Measurements from ENCODE around the gene PCSK2.

Gene PCSK2

DNA sequence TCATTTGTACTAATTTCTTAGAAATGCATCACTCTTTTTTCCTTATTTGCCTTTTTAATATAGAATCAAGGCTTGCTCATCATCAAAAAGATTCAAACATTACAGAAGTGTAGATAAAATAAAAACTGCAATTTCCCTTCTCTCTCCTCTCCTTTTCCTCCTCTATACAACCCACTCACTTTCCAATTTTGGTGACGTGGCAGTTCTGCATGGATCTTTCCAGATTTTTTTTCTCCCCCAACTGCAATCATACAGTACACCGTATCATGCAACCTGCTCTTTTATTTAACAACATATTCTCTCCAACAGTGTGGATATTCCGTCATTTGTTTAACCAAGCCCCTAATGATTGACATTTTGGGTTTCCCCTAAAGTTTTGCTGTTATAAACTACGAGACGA, 163.8 kb downstream of the PCSK2 start:
- H3K27ac ChIP-seq (ENCODE audit: low read depth, low read length) = no peak overlapping the region
- no CpG with 5 or more reads among the region's 5 CpGs for WGBS (ENCODE audit: extremely low coverage, insufficient coverage, insufficient read length)

GRCh38 chr20:17391127-17391771, 164.4 kb downstream of the PCSK2 start:
- Histone ChIP-seq H2AFZ (ENCODE audit: insufficient read depth, low read length, poor library complexity) (no peak overlapping the region), H2BK12ac (ENCODE audit: low read length) (no peak overlapping the region), H3K36me3 (ENCODE audit: control insufficient read depth in 1 of 2, insufficient read depth in 2 of 2, low read length in 2 of 2) (no peaks in the 10 kb centered on the region), H2BK5ac (ENCODE audit: low read depth, low read length, poor library complexity) (no peak overlapping the region), H3K27me3 (ENCODE audit: insufficient read depth, low read length) (no peaks in the 10 kb centered on the region), H3K9ac (ENCODE audit: low read length) (no peak overlapping the region), H3K79me1 (ENCODE audit: low read length) (no peaks in the 10 kb centered on the region), H3K4me3 (ENCODE audit: low read depth, low read length) (no peak overlapping the region), H4K12ac (ENCODE audit: low read depth, low read length) (no peak overlapping the region), H3K4ac (ENCODE audit: low read depth, low read length) (no peak overlapping the region), H3K14ac (ENCODE audit: low read length) (no peak overlapping the region), H3K9me3 (ENCODE audit: insufficient read depth, low read depth, low read length) (no peaks in the 10 kb centered on the region), H4K8ac (ENCODE audit: low read depth, low read length) (no peak overlapping the region), H3K79me2 (ENCODE audit: control insufficient read depth, insufficient read depth, low read length, poor library complexity) (no peaks in the 10 kb centered on the region), H3K23ac (ENCODE audit: low read length) (no peak overlapping the region), H2AK5ac (ENCODE audit: low read length) (no peak overlapping the region), H3K27ac (ENCODE audit: low read depth, low read length) (no peak overlapping the region), H2BK120ac (ENCODE audit: insufficient read depth, low read length, poor library complexity) (no peak overlapping the region), H3K4me1 (ENCODE audit: control insufficient read depth in 1 of 2, insufficient read depth in 2 of 2, low read length in 2 of 2) (no peaks in the 10 kb centered on the region), H3K18ac (ENCODE audit: low read length) (no peak overlapping the region), H4K91ac (ENCODE audit: low read depth, low read length) (no peak overlapping the region), H3K4me2 (ENCODE audit: low read length) (no peak overlapping the region)
- no CpG with 5 or more reads among the region's 2 CpGs for WGBS (ENCODE audit: extremely low coverage, insufficient coverage, insufficient read length)
- DNase-seq = no peak

More for the DNA sequence above, 163.8 kb downstream of the PCSK2 start:
- Histone ChIP-seq H3K4ac (ENCODE audit: low read depth, low read length) (no peak overlapping the region), H4K8ac (ENCODE audit: low read depth, low read length) (no peak overlapping the region), H3K9ac (ENCODE audit: low read length) (no peak overlapping the region), H3K9me3 (ENCODE audit: insufficient read depth, low read depth, low read length) (no peaks in the 10 kb centered on the region), H4K12ac (ENCODE audit: low read depth, low read length) (no peak overlapping the region), H2AFZ (ENCODE audit: insufficient read depth, low read length, poor library complexity) (no peak overlapping the region), H2BK5ac (ENCODE audit: low read depth, low read length, poor library complexity) (no peak overlapping the region), H3K4me3 (ENCODE audit: low read depth, low read length) (no peak overlapping the region), H3K79me1 (ENCODE audit: low read length) (no peaks in the 10 kb centered on the region), H2AK5ac (ENCODE audit: low read length) (no peak overlapping the region), H3K27me3 (ENCODE audit: insufficient read depth, low read length) (no peaks in the 10 kb centered on the region), H3K36me3 (ENCODE audit: control insufficient read depth in 1 of 2, insufficient read depth in 2 of 2, low read length in 2 of 2) (no peaks in the 10 kb centered on the region), H3K79me2 (ENCODE audit: control insufficient read depth, insufficient read depth, low read length, poor library complexity) (no peaks in the 10 kb centered on the region), H3K4me1 (ENCODE audit: control insufficient read depth in 1 of 2, insufficient read depth in 2 of 2, low read length in 2 of 2) (no peaks in the 10 kb centered on the region), H2BK12ac (ENCODE audit: low read length) (no peak overlapping the region), H3K23ac (ENCODE audit: low read length) (no peak overlapping the region), H3K4me2 (ENCODE audit: low read length) (no peak overlapping the region), H3K18ac (ENCODE audit: low read length) (no peak overlapping the region), H4K91ac (ENCODE audit: low read depth, low read length) (no peak overlapping the region), H2BK120ac (ENCODE audit: insufficient read depth, low read length, poor library complexity) (no peak overlapping the region), H3K14ac (ENCODE audit: low read length) (no peak overlapping the region)
- DNase-seq = no peak

DNA sequence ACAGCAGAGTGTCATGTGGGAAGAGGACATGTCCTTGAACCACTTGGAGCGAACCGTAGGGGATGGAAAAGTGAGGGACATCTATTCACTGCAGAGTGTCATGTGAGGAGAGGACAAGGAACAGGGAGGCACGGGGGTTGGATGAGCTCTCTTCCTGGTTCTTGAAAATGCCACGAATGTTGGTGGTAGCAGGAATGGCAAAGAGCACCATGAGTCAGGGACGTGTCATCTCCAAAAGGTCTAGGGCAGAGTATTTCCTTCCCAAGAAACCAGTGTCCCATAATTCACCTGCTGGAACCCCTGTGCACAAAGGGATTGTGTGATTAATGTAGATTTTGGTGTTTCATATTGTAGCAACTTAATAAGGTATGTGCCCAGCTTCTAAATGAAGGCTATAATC, 167.6 kb downstream of the PCSK2 start:
- Histone ChIP-seq H3K23ac (ENCODE audit: low read length) (no peak overlapping the region), H2BK5ac (ENCODE audit: low read depth, low read length, poor library complexity) (no peak overlapping the region), H3K18ac (ENCODE audit: low read length) (no peak overlapping the region), H4K91ac (ENCODE audit: low read depth, low read length) (no peak overlapping the region), H3K79me2 (ENCODE audit: control insufficient read depth, insufficient read depth, low read length, poor library complexity) (no peaks in the 10 kb centered on the region), H3K4me2 (ENCODE audit: low read length) (no peak overlapping the region), H2BK120ac (ENCODE audit: insufficient read depth, low read length, poor library complexity) (no peak overlapping the region), H3K9me3 (ENCODE audit: insufficient read depth, low read depth, low read length) (no peaks in the 10 kb centered on the region), H3K27ac (ENCODE audit: low read depth, low read length) (no peak overlapping the region), H3K79me1 (ENCODE audit: low read length) (no peaks in the 10 kb centered on the region), H4K8ac (ENCODE audit: low read depth, low read length) (no peak overlapping the region), H3K14ac (ENCODE audit: low read length) (no peak overlapping the region), H3K36me3 (ENCODE audit: control insufficient read depth in 1 of 2, insufficient read depth in 2 of 2, low read length in 2 of 2) (no peaks in the 10 kb centered on the region), H3K9ac (ENCODE audit: low read length) (no peak overlapping the region), H2AK5ac (ENCODE audit: low read length) (no peak overlapping the region), H2BK12ac (ENCODE audit: low read length) (no peak overlapping the region), H2AFZ (ENCODE audit: insufficient read depth, low read length, poor library complexity) (no peak overlapping the region), H3K4ac (ENCODE audit: low read depth, low read length) (no peak overlapping the region), H3K4me3 (ENCODE audit: low read depth, low read length) (no peak overlapping the region), H3K27me3 (ENCODE audit: insufficient read depth, low read length) (no peaks in the 10 kb centered on the region), H3K4me1 (ENCODE audit: control insufficient read depth in 1 of 2, insufficient read depth in 2 of 2, low read length in 2 of 2) (no peaks in the 10 kb centered on the region), H4K12ac (ENCODE audit: low read depth, low read length) (no peak overlapping the region)
- DNase-seq = no peak
- no CpG with 5 or more reads among the region's 5 CpGs for WGBS (ENCODE audit: extremely low coverage, insufficient coverage, insufficient read length)

DNA sequence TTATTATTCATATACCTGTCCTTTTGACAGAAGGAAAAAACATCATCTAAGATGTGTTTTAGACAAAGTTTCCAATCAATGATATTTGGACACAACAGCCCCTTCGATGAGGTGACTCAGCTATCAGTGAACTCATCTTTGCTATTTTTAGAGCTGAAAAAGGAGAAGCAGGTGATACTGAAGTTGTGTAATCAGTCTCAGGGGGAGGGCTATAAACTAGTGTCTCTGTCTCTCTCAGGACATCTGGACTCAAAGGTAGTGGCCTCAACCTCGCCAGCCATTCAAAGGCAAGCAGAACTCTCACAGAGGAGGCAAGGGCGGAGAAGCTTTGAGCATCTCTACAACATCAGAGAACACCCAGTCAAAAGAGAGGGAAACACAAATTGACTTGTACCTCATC, 168.9 kb downstream of the PCSK2 start:
- no peak overlapping the region for H4K91ac ChIP-seq (ENCODE audit: low read depth, low read length)
- no peaks in the 10 kb centered on the region for H3K36me3 ChIP-seq (ENCODE audit: control insufficient read depth in 1 of 2, insufficient read depth in 2 of 2, low read length in 2 of 2)
- H3K9me3 ChIP-seq (ENCODE audit: insufficient read depth, low read depth, low read length) = no peaks in the 10 kb centered on the region
- H3K4me2 ChIP-seq (ENCODE audit: low read length) = no peak overlapping the region
- H3K27me3 ChIP-seq (ENCODE audit: insufficient read depth, low read length) = no peaks in the 10 kb centered on the region
- no peaks in the 10 kb centered on the region for H3K79me1 ChIP-seq (ENCODE audit: low read length)
- H3K4ac ChIP-seq (ENCODE audit: low read depth, low read length) = no peak overlapping the region
- H3K18ac ChIP-seq (ENCODE audit: low read length) = no peak overlapping the region
- no peak overlapping the region for H2BK12ac ChIP-seq (ENCODE audit: low read length)
- no peak overlapping the region for H2AFZ ChIP-seq (ENCODE audit: insufficient read depth, low read length, poor library complexity)
- H3K79me2 ChIP-seq (ENCODE audit: control insufficient read depth, insufficient read depth, low read length, poor library complexity) = no peaks in the 10 kb centered on the region
- H3K27ac ChIP-seq (ENCODE audit: low read depth, low read length) = no peak overlapping the region
- H2BK120ac ChIP-seq (ENCODE audit: insufficient read depth, low read length, poor library complexity) = no peak overlapping the region
- no peak overlapping the region for H3K9ac ChIP-seq (ENCODE audit: low read length)
- no CpG with 5 or more reads among the region's 3 CpGs for WGBS (ENCODE audit: extremely low coverage, insufficient coverage, insufficient read length)
- no peak overlapping the region for H3K4me3 ChIP-seq (ENCODE audit: low read depth, low read length)
- no peak overlapping the region for H2AK5ac ChIP-seq (ENCODE audit: low read length)
- no peak overlapping the region for H3K23ac ChIP-seq (ENCODE audit: low read length)
- no peak overlapping the region for H2BK5ac ChIP-seq (ENCODE audit: low read depth, low read length, poor library complexity)
- H4K8ac ChIP-seq (ENCODE audit: low read depth, low read length) = no peak overlapping the region
- no peak overlapping the region for H4K12ac ChIP-seq (ENCODE audit: low read depth, low read length)
- no peak overlapping the region for H3K14ac ChIP-seq (ENCODE audit: low read length)
- H3K4me1 ChIP-seq (ENCODE audit: control insufficient read depth in 1 of 2, insufficient read depth in 2 of 2, low read length in 2 of 2) = no peaks in the 10 kb centered on the region
- no peak for DNase-seq
